Measurements from ENCODE around the gene MYOF.
"Not testable (repeated sequence)": the region's sequence is repeated elsewhere in the genome, so short reads cannot be mapped to it uniquely, and the experiment has no call there.

MYOF gene

GRCh38 chr10:93386631-93387369 is 95.3 kb downstream of the MYOF start:
- no peak for DNase-seq

GRCh38 chr10:93385345-93385744 is 96.8 kb downstream of the MYOF start:
- DNase-seq: no peak

GRCh38 chr10:93384006-93384405 is 98.1 kb downstream of the MYOF start:
- DNase-seq: no peak

- DNase-seq: no peak
Measured at GRCh38 chr10:93383562-93383981, 98.6 kb downstream of the MYOF start.

GRCh38 chr10:93379731-93380575 is 102.2 kb downstream of the MYOF start:
- no peak for DNase-seq

GRCh38 chr10:93378997-93379730 is 103.0 kb downstream of the MYOF start:
- no peak for DNase-seq

- DNase-seq: no peak
Measured at GRCh38 chr10:93378039-93378438, 104.1 kb downstream of the MYOF start.

GRCh38 chr10:93376372-93377293 is 105.5 kb downstream of the MYOF start:
- DNase-seq: peak; percentile 48 to 78

- DNase-seq: no peak
Measured at GRCh38 chr10:93370961-93371360, 111.2 kb downstream of the MYOF start.

- DNase-seq: no peak
Measured at GRCh38 chr10:93369588-93370164, 112.5 kb downstream of the MYOF start.

GRCh38 chr10:93368210-93368609 is 113.9 kb downstream of the MYOF start:
- no peak for DNase-seq

- no peak for DNase-seq
Measured at GRCh38 chr10:93367664-93368063, 114.5 kb downstream of the MYOF start.

GRCh38 chr10:93364966-93365365 is 117.2 kb downstream of the MYOF start:
- DNase-seq: no peak

GRCh38 chr10:93363891-93364648 is 118.1 kb downstream of the MYOF start:
- no peak for DNase-seq

GRCh38 chr10:93358398-93358797 is 123.7 kb downstream of the MYOF start:
- DNase-seq: not testable (repeated sequence)

- DNase-seq: peak; percentile 37 to 53
Measured at GRCh38 chr10:93357680-93358079, 124.5 kb downstream of the MYOF start.

GRCh38 chr10:93356516-93356915 is 125.6 kb downstream of the MYOF start:
- no peak for DNase-seq

GRCh38 chr10:93352638-93353383 is 129.3 kb downstream of the MYOF start:
- peak; percentile 8 to 11 for DNase-seq

GRCh38 chr10:93346694-93347093 is 135.4 kb downstream of the MYOF start:
- no peak for DNase-seq

GRCh38 chr10:93346108-93346507 is 136.0 kb downstream of the MYOF start:
- DNase-seq: no peak

Measured in SHP77 (cell line).